ENCODE data around the gene COL4A2.

The COL4A2 gene

DNA sequence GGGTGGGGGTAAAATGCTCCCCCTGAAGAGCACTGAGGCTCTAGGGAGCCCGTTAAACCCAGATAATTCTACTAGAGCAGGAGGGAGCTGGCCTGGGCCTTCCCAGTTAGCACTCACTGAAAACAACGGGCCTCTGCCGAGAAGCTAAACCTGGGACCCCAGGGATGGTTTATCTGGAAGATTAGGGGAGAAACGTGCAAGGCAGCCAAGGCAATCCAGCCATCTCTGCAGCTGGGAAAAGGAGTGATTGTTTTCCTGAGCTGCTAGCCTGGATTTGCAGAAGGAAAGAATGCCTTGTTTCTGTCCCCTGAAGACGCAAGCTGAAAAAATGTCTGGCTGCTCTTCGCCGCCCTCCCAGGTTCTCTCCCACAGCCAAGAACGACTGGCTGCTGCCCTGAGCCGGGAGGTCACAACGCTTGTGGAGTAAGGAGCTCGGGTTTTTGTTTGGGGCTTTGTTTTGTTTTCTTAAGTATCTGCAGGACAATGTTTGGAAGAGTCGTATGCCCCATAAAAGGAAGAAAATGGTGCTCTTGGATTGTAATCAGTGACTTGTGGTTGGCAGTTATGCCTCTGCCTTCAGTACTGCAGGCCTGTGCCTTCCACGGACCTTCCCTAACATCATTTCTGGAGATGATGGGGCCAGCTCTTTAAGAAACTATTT, 31.5 kb downstream of the COL4A2 start:
- no peak for DNase-seq (ENCODE audit: low read depth in 2 of 3, low spot score in 1 of 3)

DNA sequence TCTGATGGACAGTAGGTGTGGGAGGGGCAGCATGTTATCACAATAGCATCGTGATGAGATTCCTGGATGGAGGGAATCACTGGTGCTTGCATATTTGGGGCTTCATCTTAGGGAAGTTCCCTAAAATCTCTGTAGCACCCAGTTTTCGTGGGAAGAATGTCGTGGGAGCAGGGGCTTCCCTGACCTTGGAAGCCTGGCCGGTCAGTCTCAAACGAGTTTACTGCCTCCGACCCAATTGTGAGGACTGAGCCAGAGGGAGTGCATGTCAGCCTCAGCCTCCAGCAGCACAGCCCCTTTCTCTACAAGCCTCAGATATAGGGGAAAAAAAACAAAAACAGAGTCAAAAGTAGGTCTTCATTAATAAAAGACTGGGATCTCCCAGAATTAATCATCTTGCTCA, 32.2 kb downstream of the COL4A2 start:
- DNase-seq (ENCODE audit: low read depth in 2 of 3, low spot score in 1 of 3), result no peak

DNA sequence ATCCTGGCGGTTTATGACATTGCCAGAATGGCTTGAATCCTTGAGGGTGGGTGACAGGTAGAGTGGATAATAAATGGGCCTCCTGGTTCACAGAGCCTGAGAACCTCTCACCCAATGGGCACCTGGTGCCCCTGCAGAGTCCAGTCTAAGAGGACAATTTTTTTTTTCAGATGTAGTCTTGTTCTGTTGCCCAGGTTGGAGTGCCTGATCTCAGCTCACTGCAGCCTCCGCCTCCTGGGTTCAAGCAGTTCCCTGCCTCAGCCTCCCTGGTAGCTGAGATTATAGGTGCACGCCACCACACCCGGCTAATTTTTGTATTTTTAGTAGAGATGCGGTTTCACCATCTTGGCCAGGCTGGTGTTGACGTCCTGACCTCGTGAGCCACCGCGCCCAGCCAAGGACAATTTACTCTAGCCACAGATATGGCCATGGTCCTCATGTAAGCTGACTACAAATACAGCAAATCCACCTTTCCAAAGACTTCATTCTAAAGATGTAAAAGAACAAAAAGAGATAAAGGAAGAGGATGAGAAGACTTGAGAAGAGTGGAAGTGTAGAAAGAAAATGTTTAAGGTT, 33.0 kb downstream of the COL4A2 start:
- DNase-seq (ENCODE audit: low read depth in 2 of 3, low spot score in 1 of 3), result no peak

DNA sequence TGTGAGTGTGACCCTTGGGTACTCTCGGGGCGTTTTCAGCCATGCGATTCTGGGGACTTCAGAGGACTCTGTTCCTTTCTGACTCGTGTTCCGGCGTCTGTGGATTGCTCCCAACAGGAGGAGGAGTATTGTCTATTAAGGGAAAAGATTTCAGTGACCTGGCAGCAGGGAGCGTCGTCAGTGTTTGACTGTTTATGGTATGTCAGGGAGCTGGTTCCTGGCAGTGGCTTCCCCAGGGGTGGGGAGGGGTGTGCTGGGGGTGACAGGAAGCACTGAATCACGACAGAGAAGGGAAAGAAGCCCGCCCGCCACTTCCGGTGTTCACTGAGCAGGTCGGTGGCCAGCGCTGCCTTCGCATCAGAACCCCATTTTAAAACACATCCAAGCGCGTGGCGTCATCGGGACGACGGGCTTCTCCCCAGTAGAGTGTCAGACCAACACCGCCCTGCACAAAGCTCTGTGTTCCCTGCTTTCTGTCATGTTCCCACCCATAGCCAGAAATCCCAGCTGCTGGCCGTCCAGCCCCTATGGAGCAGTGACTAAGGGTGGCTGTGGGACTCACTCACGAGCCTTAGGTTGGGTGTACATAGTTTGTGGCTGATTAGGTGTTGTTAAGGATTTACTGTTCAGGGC, 33.8 kb downstream of the COL4A2 start:
- peak; percentile 23 to 60 (median 40) for DNase-seq (ENCODE audit: low read depth in 2 of 3, low spot score in 1 of 3)

DNA sequence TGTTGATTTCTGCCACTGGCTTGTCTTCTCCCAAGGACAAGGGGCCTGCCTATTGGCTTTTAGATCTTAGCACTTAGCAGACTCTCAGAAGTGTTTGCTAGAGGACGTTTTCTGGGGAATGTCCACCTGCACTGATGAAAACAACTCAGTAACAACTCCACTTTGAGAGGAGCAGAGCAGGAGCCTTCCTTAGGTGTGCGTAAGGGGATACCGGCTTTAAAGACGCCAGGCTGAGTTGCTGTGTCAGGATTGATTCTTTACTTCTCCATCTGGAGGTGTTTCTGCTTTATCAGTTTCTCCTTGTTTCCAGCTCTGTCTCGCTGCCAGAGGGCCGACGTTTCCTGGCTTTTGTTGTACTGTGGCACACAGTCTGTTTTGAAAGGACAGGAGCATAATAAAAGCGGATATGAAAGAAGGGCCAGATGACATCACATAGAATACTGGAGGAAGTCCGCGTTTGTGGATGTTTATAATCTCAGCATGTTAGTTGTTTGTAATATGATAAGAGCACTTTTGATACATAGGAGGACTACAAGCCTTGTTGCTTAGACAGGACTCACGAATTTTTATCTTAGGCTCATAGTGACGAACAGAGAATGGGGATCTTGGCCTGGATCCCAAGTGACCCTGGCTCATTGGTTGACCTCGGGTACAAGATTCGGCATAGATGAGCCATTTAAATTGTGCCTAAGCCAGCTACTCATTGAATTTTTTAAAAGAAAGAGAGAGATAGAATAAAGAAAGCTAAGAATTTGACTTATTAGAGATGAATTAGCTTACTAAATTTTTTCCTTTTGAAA, 34.6 kb downstream of the COL4A2 start:
- DNase-seq (ENCODE audit: low read depth in 2 of 3, low spot score in 1 of 3), result no peak

DNA sequence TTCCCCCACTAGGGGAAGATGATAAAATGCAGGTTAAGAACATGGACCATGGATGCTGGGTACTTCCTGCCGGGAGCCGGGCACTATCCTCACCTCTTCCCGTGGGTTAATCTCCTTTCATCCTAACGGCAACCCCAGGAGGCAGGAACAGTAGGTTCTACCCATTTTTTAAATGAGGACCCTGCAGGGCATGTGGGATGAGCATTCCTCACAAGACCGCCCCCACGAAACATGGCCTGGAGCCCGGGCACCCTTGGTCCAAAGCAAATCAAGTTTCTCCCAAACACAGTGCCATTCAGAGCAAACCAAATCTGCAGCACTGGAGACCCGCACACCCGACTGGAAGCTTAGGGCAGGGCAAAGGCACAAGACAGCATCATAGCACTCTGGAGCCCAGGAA, 35.4 kb downstream of the COL4A2 start:
- DNase-seq (ENCODE audit: low read depth in 2 of 3, low spot score in 1 of 3), result no peak

DNA sequence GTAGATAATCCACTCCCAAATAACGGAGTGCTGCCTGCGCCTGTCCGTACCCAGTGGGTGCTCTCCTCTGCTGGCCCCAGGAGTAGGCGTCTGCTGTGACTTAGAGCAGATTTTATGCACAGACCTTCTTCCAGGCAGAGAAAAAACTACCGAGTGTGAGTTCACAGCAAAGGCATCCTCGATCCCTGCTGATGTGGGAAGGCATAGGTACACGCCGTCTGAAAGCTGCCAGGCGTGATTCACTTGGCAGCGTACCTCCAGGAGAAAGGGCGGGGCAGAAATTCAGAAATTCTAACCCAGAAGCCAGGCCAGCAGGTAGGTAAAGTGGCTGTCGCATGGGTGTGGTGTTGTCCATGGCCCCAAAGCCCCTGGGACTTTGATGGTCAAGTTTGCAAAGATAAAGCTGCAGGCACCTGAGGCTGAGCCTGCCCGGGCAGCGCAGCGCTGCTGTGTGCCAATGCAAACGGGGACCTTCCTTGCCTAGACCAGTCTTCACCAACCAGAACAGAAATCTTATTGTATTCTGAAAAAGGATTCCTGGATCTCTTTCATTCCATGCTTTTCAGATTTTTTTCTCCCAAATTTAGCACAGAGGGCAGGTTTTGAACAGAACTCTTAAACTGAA, 36.3 kb downstream of the COL4A2 start:
- no peak for DNase-seq (ENCODE audit: low read depth in 2 of 3, low spot score in 1 of 3)

DNA sequence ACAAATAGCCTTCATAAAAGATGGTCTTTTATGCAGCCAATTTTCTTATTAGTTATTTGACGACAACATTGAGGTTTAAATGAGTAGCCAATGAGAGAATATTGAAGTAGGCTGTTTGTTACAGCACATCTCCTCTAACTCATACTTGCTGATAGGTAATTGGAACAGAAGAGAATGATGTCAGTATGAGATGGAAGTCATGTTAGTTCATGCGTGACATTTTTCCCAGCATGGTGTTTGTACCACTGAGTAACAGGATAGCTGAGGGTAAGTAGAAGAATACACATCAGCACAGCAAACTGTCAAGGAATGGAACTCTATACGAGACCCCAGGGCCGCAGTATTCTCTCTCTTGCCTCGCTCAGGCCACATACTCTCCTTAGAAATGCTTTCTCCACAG, 37.2 kb downstream of the COL4A2 start:
- DNase-seq (ENCODE audit: low read depth in 2 of 3, low spot score in 1 of 3), result no peak

DNA sequence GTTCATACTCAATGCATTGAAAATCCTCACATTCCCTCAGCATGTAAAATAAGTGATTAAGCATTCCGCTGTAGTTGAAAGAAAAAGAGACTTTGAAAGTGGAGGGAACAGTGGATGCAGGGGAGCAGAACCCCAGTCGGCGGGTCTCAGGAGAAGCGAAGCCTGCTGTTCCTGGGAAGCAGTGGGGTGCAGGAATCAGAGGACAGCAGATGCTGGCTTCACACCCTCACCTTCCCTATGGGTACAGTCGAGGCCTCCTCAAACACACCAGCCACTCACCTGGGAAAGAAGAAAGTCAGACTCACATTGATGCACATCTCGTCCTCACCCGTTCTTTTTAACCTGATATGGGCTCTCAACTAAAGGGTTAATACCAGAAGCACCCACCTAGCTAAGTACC, 38.2 kb downstream of the COL4A2 start:
- no peak for DNase-seq (ENCODE audit: low read depth in 2 of 3, low spot score in 1 of 3)

DNA sequence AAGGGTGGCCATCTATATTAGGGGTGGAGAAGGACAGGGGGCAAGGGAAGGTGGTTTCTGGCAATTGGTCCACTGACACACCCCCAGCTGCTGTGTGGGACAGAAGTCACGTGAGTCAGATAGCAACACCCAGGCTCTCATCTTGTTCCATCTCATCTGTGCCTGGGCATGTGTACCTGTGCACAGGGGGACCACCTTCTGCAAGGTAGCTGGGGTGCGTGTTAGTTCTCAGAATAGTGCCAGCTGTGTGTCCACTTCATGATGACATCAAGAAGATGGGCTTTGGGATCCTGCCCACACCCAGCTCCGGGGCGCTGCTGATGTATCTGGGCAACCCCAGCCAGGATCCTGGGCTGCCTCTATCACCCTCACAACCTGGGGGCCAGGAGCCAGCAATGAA, 38.6 kb downstream of the COL4A2 start:
- no peak for DNase-seq (ENCODE audit: low read depth in 2 of 3, low spot score in 1 of 3)

DNA sequence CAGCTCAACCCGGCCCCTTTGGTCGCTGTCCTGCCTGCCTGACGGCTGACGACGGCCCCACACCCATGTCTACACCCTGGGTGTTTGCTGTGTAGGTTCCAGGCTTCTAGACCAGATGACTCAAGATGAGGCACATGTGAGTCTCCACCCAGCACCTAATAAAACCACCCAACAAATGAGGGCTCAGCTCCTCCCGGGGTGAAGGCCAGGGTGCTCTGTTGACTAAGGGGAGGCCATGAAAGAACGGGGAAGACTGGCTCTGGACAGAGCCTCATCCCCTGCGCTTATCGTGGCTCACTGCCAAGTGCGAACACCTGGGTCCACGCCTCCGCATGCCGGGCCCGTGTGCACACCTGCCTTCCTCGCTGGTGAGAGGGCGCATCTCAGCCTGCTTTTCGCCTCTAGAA, 39.6 kb downstream of the COL4A2 start:
- DNase-seq (ENCODE audit: low read depth in 2 of 3, low spot score in 1 of 3), result no peak

DNA sequence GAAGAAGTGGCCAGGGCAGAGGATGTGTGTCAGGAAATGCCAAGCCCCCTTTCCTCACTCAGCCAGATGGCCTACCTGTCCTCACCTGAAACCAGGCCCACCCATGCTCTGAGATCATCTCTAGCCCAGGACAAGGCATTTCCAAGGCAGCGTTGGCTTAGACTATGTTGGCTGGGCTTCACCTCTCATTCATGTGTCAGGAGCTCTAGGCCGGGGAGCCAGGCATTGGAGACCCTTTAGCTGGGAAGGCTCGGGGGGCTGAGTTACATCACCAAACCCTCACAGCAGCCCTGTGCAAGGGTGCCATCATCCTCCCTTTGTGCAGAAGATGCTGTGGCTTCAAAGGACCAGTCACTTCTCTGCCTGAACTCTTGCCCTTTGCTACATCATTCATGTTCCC, 40.0 kb downstream of the COL4A2 start:
- no peak for DNase-seq (ENCODE audit: low read depth in 2 of 3, low spot score in 1 of 3)

DNA sequence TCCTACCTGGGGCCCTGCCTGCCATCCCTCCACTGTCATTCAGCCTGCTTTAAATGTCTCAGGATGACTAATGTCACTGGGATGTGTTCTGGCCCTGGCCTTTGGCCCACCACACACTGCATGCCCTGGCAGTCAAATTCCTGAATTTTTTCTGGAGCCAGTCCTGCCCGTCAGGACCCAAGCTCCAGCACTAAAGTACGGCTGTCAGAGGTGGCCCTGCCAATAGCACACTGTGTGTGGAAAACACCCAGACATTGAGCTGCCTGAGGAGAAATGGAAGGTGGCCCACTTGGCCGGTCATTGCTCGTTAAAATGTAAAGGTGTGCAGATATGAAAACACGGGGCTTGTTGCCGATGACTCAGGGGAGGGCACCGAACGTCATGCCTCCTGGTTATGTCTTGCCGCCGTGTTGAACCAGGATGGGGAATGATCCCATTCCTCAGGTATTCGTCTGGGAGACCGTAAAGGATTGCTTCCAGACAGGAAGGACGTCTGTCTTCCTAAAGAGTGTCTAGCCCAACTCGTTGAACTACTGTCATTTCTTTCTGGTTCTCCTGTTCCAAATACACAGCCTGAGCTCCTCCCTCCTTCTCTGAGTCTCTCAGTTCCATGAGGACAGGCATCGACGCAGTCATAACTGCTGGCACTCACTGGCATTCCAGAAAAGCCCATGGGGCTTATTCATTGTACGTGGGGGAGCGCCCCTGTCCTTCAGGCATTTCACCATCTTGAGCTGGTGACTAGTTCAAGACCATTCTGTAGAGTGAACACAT, 40.6 kb downstream of the COL4A2 start:
- no peak for DNase-seq (ENCODE audit: low read depth in 2 of 3, low spot score in 1 of 3)

DNA sequence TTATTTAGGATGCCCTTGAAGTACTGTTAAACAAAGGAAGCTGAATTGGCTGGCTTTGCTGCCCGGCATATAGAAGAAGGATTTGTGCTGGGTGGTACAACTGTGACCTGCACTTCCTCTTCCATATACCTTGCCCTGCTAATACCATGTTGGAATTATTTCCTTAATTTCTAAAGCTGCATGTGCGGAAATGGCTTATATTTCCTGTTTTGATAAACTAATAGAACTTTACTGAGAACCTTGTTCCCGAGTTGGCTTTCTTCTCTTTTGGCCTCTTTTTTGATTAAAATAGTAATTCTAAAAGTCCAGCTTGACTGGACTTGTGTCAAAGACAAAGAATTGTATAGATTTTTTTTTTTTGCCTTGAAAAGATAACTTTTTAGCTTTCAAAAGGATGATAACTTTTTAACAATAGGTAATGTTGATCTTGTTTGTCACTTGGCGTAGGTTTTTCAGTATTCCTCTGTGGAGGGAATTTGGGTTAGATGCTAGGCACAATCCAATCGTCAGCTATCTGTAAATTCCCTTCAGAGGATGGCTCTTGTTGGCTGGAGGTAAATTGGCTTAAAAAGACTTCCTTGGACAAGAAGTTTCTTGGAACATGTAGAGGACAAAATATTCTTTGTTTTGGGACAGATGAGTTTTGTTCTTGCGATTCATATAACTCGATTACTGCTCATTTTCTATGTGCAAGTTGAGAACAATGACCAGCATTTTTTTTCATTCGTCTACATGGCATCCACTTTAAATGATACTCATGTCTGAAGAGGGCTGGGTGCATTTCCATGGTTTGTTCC, 41.4 kb downstream of the COL4A2 start:
- no peak for DNase-seq (ENCODE audit: low read depth in 2 of 3, low spot score in 1 of 3)

DNA sequence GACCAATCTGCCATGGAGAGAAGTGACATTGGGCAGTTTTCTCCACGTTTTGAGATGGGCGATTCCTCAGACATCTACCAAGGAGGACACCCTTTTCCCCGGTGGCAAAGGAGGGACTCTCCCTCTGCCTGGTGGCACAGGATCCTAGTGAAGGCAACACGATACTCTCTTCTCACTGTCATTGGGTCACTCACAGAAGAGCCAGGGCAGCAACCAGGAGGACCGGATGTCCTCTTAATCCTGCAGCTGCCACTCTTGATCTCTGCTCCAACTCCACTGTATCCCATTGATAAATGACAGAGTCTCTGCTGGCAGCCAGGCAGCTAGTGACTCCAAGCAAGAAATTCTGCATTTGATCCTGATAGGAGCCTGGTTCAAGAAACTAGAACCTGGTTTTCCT, 42.2 kb downstream of the COL4A2 start:
- DNase-seq (ENCODE audit: low read depth in 2 of 3, low spot score in 1 of 3), result no peak

DNA sequence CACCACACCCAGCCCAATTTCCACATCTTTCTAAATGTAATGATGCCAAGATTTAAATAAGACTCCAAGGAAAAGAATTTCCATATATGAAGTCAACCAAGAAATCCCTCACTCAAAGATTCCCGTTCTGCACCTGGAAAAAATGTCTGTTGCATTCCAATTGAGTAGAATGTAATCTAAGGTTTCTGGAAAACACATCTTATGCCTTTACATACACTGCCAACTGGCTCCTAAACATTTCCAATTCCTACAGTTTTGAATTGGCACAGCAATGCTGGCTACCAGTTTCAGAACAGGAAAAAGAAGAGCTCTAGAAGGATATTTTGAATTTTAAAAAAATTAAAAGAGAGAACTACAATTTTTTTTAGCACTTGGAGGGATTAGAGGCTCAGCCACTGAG, 43.0 kb downstream of the COL4A2 start:
- DNase-seq (ENCODE audit: low read depth in 2 of 3, low spot score in 1 of 3), result no peak

DNA sequence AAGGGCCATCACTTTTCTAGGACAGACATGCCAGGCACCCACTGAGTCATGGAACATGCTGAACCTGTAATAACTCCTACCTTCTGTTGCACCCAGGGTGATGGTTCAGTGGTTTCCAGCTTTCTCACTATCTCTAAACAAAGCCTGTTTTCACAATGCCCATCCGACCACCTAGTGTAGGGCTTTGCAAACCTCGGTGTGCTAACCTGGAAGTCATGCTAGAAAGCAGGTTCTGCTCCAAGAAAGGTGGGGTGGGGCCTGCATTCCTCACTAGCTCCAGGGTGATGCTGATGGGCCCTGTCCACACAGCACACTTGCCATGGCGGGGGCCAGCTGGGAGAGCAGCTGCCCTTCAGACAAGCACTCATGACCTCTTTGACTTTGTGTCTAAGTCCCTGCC, 43.4 kb downstream of the COL4A2 start:
- DNase-seq (ENCODE audit: low read depth in 2 of 3, low spot score in 1 of 3), result no peak

DNA sequence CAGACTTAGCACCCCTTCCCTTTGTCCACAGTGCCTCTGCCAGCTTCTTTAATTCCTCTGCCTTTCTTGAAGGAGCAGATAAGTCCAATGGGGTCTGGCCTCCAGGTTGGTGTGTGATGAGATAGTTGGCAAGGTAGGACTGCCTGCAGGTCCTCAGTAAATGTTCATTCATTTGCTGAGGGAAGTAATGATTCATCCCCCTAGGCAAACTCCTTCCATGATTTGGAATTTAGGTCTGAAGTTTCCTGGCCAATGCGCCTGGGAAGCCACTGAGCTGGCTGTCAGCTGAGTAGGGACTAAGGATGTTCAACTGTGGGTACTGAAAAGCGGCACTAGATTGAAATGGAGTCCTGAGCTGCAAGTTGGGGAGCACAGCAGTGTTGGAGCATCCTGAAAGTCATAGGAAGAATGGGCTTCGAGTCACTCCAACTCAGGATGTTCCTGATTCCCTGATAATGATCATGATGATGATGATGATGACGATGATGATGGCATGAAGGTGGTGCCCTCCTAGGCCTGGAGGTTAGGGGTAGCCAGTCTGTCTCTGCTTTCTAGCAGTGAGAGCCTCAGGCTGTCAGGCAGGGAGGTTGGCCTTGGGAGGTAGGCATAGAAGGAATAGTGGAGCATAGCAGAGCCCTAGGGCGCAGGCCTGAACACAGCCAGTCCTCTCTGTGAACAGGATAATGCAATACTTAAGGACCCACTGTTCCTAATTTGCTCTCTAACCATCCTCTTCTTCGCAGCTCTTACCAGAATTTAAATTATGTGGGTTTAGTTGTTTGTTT, 44.7 kb downstream of the COL4A2 start:
- no peak for DNase-seq (ENCODE audit: low read depth in 2 of 3, low spot score in 1 of 3)

DNA sequence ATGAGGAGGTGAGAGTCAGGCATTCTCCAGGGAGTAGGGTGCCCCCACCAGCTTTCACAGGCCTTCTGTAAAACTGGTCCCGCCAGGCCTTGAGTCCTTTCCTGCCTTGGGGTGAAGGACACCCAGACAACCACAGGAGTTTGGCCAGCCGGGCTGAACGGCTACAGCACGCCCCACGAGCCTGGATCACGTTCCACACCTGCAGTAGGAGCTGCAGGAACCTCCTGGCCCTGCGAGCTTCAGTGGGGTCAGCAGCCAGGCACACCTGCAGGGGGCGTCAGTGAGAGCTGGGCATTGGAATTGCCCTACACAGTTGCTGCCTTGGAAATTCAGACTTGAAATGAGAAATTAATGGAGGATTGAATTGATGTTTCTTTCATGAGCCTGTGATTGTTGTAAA, 45.7 kb downstream of the COL4A2 start:
- no peak for DNase-seq (ENCODE audit: low read depth in 2 of 3, low spot score in 1 of 3)
